Loucy (cell line): ENCODE measurements around the gene PROZ.

Source experiments
- H2AFZ ChIP-seq: fragments of 200-600 bp; sonication (generic); 2 replicates; pipeline ENCODE4 v1.6.0; 2016; ENCODE audit warnings: antibody characterized with exemption, mild to moderate bottlenecking, low read length, moderate library complexity
- H3F3A ChIP-seq: fragments of 200-600 bp; 2 replicates; pipeline ENCODE4 v1.6.0; 2016; ENCODE audit warnings: antibody characterized with exemption, low read depth, mild to moderate bottlenecking
- H3K27me3 ChIP-seq: fragments of 200-600 bp; sonication (generic); 2 replicates; pipeline ENCODE4 v1.6.1; 2014; ENCODE audit warnings: low read length, mild to moderate bottlenecking; ENCODE audit not compliant: insufficient read depth, poor library complexity, severe bottlenecking
- H3K36me3 ChIP-seq: fragments of 200-600 bp; sonication (generic); 2 replicates; pipeline ENCODE4 v1.6.1; 2016; ENCODE audit warnings: low read length; ENCODE audit not compliant: insufficient read depth
- H3K4me1 ChIP-seq: fragments of 200-600 bp; sonication (generic); 2 replicates; pipeline ENCODE4 v1.5.1; 2014; ENCODE audit warnings: low read length, mild to moderate bottlenecking; ENCODE audit not compliant: insufficient read depth, poor library complexity, severe bottlenecking
- H3K4me2 ChIP-seq: fragments of 200-600 bp; sonication (generic); 2 replicates; pipeline ENCODE4 v1.6.0; 2014; ENCODE audit warnings: antibody characterized with exemption, low read length, low read depth, mild to moderate bottlenecking; ENCODE audit not compliant: poor library complexity, severe bottlenecking
- H3K4me3 ChIP-seq: fragments of 200-600 bp; sonication (generic); 2 replicates; pipeline ENCODE4 v1.5.1; 2014; ENCODE audit warnings: low read length, mild to moderate bottlenecking, mixed read lengths; ENCODE audit not compliant: poor library complexity, severe bottlenecking
- H3K79me2 ChIP-seq: fragments of 200-600 bp; sonication (generic); 2 replicates; pipeline ENCODE4 v1.6.1; 2014; ENCODE audit warnings: low read length; ENCODE audit not compliant: insufficient read depth
- H3K9ac ChIP-seq: fragments of 200-600 bp; sonication (generic); 2 replicates; pipeline ENCODE4 v1.6.0; 2014; ENCODE audit warnings: mild to moderate bottlenecking, low read depth, low read length, moderate library complexity; ENCODE audit not compliant: poor library complexity, severe bottlenecking
- H3K9me2 ChIP-seq: fragments of 200-600 bp; sonication (generic); replicated peaks from 2 replicates; pipeline ENCODE4 v1.6.1; 2016; ENCODE audit warnings: low read depth, low read length, mixed read lengths
- H3K9me3 ChIP-seq: fragments of 200-600 bp; sonication (generic); 2 replicates; pipeline ENCODE4 v1.6.1; 2014; ENCODE audit warnings: mild to moderate bottlenecking, antibody characterized with exemption, low read length, low read depth; ENCODE audit not compliant: insufficient read depth
- H4K20me1 ChIP-seq: fragments of 200-600 bp; sonication (generic); 2 replicates; pipeline ENCODE4 v1.6.0; 2014; ENCODE audit warnings: antibody characterized with exemption, low read length, mild to moderate bottlenecking; ENCODE audit not compliant: insufficient read depth, poor library complexity, severe bottlenecking
- CTCF ChIP-seq: fragments of 200-600 bp; sonication (generic); conservative IDR thresholded peaks from 2 replicates; pipeline ENCODE4 v1.5.1; 2014; ENCODE audit warnings: mild to moderate bottlenecking, antibody characterized with exemption, low read length
- EZH2phosphoT487 ChIP-seq: fragments of 200-600 bp; IDR thresholded peaks from 2 replicates; pipeline ENCODE4 v1.6.1; 2018; ENCODE audit warnings: antibody characterized with exemption, mild to moderate bottlenecking, moderate library complexity, borderline replicate concordance

Gene PROZ

GRCh38 chr13:113207890-113208420, 49.5 kb downstream of the PROZ start:
- Histone ChIP-seq H3K9ac (peak overlapping the region; percentile 95), H3K9me3 (no peaks in the 10 kb centered on the region), H3K79me2 (peaks cover 86% of the 10 kb centered on the region), H3K4me2 (peak overlapping the region; percentile 97), H4K20me1 (peaks cover 62% of the 10 kb centered on the region), H3K9me2 (no peaks in the 10 kb centered on the region), H3K27me3 (no peaks in the 10 kb centered on the region), H3K4me1 (peaks cover 70% of the 10 kb centered on the region), H3F3A (no peaks in the 10 kb centered on the region), H2AFZ (peak overlapping the region; percentile 98), H3K4me3 (peak overlapping the region; percentile 96), H3K36me3 (no peaks in the 10 kb centered on the region)
- TF ChIP-seq EZH2phosphoT487 = no peak
- TF ChIP-seq CTCF = no peak

GRCh38 chr13:113208421-113209335, 50.2 kb downstream of the PROZ start, which contains the start of gene PCID2:
TSS of gene PCID2 (minus strand) at chr13:113208669. CDS start at chr13:113208634, 35 bp downstream.
- Histone ChIP-seq H3F3A (no peaks in the 10 kb centered on the region), H3K9me3 (no peaks in the 10 kb centered on the region), H3K9me2 (no peaks in the 10 kb centered on the region), H4K20me1 (peaks cover 65% of the 10 kb centered on the region), H3K4me2 (peak within 1 kb of the TSS; percentile 97), H3K9ac (peak within 1 kb of the TSS; percentile 95), H3K36me3 (no peaks in the 10 kb centered on the region), H3K27me3 (no peaks in the 10 kb centered on the region), H3K4me3 (peak within 1 kb of the TSS; percentile 96), H3K79me2 (peaks cover 87% of the 10 kb centered on the region), H3K4me1 (peaks cover 70% of the 10 kb centered on the region), H2AFZ (peak within 1 kb of the TSS; percentile 98)
- no peak for TF ChIP-seq EZH2phosphoT487
- no peak for TF ChIP-seq CTCF

- TF ChIP-seq EZH2phosphoT487 (no peak), CTCF (no peak)
- Histone ChIP-seq H3K27me3 (no peaks in the 10 kb centered on the region), H2AFZ (peak within 1 kb of the TSS; percentile 98), H3F3A (no peaks in the 10 kb centered on the region), H4K20me1 (peaks cover 71% of the 10 kb centered on the region), H3K4me3 (peak within 1 kb of the TSS; percentile 96), H3K4me1 (peaks cover 72% of the 10 kb centered on the region), H3K36me3 (no peaks in the 10 kb centered on the region), H3K9me3 (no peaks in the 10 kb centered on the region), H3K9me2 (no peaks in the 10 kb centered on the region), H3K79me2 (peaks cover 87% of the 10 kb centered on the region), H3K4me2 (peak within 1 kb of the TSS; percentile 97), H3K9ac (peak within 1 kb of the TSS; percentile 95)
Measured at GRCh38 chr13:113209336-113209758, 50.9 kb downstream of the PROZ start, which contains the start of gene CUL4A. TSS of gene CUL4A (plus strand) at chr13:113209613. CDS start at chr13:113209628, 15 bp downstream.
